Ishikawa (cell line): ENCODE data around the gene TMEM272.

Source experiments
- CEBPB ChIP-seq: IDR thresholded peaks from 2 replicates; pipeline ENCODE4 v1.6.1; 2012
- CREB1 ChIP-seq: IDR thresholded peaks from 2 replicates; pipeline ENCODE4 v1.6.1; 2012; ENCODE audit warnings: low read depth
- EGR1 ChIP-seq: IDR thresholded peaks from 2 replicates; pipeline ENCODE4 v1.6.1; 2012
- EP300 ChIP-seq: IDR thresholded peaks from 2 replicates; pipeline ENCODE4 v1.6.1; 2012; ENCODE audit warnings: borderline replicate concordance
- FOXM1 ChIP-seq: IDR thresholded peaks from 2 replicates; pipeline ENCODE4 v1.6.1; 2012; ENCODE audit warnings: low read depth, borderline replicate concordance
- MAX ChIP-seq: IDR thresholded peaks from 2 replicates; pipeline ENCODE4 v1.6.1; 2012
- NFIC ChIP-seq: IDR thresholded peaks from 2 replicates; pipeline ENCODE4 v1.6.1; 2012
- RAD21 ChIP-seq: IDR thresholded peaks from 2 replicates; pipeline ENCODE4 v1.6.1; 2012; ENCODE audit warnings: low read depth
- REST ChIP-seq: IDR thresholded peaks from 2 replicates; pipeline ENCODE4 v1.6.1; 2012; ENCODE audit warnings: low read depth, mild to moderate bottlenecking
- TAF1 ChIP-seq: IDR thresholded peaks from 2 replicates; pipeline ENCODE4 v1.6.1; 2012; ENCODE audit warnings: low read depth, mild to moderate bottlenecking
- TCF12 ChIP-seq: IDR thresholded peaks from 2 replicates; pipeline ENCODE4 v1.6.1; 2012; ENCODE audit warnings: low read depth
- TEAD4 ChIP-seq: IDR thresholded peaks from 2 replicates; pipeline ENCODE4 v1.6.1; 2012
- USF1 ChIP-seq: IDR thresholded peaks from 2 replicates; pipeline ENCODE4 v1.6.1; 2012
- ZBTB7A ChIP-seq: IDR thresholded peaks from 2 replicates; pipeline ENCODE4 v1.6.1; 2012; ENCODE audit warnings: low read depth

- no peak for TF ChIP-seq TAF1
- no peak for TF ChIP-seq REST
- no peak for TF ChIP-seq CEBPB
- TF ChIP-seq ZBTB7A: no peak
- TF ChIP-seq CREB1: no peak
- no peak for TF ChIP-seq FOXM1
- TF ChIP-seq EP300: no peak
- TF ChIP-seq MAX: 0 out of 2 replicates have a peak, but pooled peaks have one; percentile 34
- TF ChIP-seq EGR1: no peak
- no peak for TF ChIP-seq USF1
- no peak for TF ChIP-seq NFIC
- TF ChIP-seq RAD21: no peak
- TF ChIP-seq TCF12: no peak
- TF ChIP-seq TEAD4: no peak
Measured at GRCh38 chr13:51793570-51794271, 51.3 kb downstream of the TMEM272 start.
